GM10248 (cell line): ENCODE measurements around the gene TNS1.
"Not testable (repeated sequence)": the region's sequence is repeated elsewhere in the genome, so short reads cannot be mapped to it uniquely, and the experiment has no call there.

Experiments
- CTCF ChIA-PET: fragments of 300-600 bp; sonication (Branson Sonifier 250); formaldehyde crosslinking; extraction: SDS; loops from one replicate; lab custom pipeline; 2021; ENCODE audit warnings: antibody characterized with exemption; lab: Yijun Ruan, JAX
- POLR2A ChIA-PET: fragments of 350-650 bp; sonication (Branson Sonifier 250); formaldehyde crosslinking; extraction: SDS; loops from one replicate; lab custom pipeline; 2020; ENCODE audit warnings: antibody characterized with exemption; lab: Yijun Ruan, JAX
- DNase-seq: peaks from one replicate; pipeline ENCODE4 v3.0.0; 2012; ENCODE audit errors: extremely low spot score
- CTCF ChIP-seq: IDR thresholded peaks from 2 replicates; pipeline ENCODE4 v1.5.1; 2012; ENCODE audit warnings: mild to moderate bottlenecking, low read depth; ENCODE audit errors: extremely low read depth, missing control alignments, control extremely low read depth

Gene TNS1

DNA sequence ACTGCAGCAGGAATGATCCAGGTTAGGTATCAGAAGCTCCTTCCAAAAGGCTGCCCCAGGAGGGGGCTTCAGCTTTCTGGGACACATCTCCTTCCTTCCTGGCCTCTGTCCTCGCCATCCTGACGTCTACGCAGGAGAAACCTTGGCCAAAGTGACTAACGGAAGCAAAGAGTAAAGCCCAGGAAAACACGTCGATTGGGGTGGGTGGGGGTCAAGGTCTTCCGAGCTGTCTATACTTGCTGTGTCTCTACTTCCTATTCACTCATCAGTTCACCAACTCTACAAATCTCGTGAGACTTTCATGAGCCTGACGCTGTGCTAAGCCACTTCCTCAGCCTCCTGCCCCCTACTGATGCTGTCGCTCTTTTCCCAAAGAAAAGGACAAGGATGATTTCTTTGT is 212.6 kb downstream of the TNS1 start:
- no peak for TF ChIP-seq CTCF
- DNase-seq, result peak; percentile 44
- ChIA-PET POLR2A (no interaction called here), CTCF (interaction anchor here (0.8 to 9.0 kb wide), 27 partner anchors 11 to 293 kb away, joined by 3 to 314 read pairs (median 9); partner anchors contain the start of gene RUFY4)

DNA sequence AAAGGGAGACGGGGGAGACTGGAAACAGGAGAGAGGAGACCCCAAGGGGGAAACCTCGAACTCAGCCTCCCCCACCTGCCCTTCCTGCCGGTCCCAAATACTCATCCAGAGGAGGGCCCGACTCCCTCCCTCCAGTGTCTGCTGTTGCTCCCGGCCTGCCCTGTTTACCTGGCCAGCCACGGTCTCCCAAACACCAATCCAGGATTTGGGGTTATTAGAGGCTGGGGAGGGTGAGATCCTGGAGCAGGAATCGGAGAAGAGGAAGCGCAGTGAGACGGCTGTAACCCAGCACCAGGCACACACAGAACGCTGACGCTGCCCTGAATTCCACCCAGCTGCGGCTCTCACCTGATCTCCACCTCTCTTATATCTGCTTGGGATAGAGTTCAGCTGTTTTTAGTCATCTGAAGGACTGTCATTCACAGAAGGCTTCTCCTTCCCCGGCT is 213.0 kb downstream of the TNS1 start:
- POLR2A ChIA-PET, result no interaction called here
- CTCF ChIA-PET, result interaction anchor here (0.7 to 9.0 kb wide), 38 partner anchors 11 to 294 kb away, joined by 3 to 314 read pairs (median 5); partner anchors contain the start of gene RUFY4
- peak; percentile 8 for DNase-seq
- no peak for TF ChIP-seq CTCF

DNA sequence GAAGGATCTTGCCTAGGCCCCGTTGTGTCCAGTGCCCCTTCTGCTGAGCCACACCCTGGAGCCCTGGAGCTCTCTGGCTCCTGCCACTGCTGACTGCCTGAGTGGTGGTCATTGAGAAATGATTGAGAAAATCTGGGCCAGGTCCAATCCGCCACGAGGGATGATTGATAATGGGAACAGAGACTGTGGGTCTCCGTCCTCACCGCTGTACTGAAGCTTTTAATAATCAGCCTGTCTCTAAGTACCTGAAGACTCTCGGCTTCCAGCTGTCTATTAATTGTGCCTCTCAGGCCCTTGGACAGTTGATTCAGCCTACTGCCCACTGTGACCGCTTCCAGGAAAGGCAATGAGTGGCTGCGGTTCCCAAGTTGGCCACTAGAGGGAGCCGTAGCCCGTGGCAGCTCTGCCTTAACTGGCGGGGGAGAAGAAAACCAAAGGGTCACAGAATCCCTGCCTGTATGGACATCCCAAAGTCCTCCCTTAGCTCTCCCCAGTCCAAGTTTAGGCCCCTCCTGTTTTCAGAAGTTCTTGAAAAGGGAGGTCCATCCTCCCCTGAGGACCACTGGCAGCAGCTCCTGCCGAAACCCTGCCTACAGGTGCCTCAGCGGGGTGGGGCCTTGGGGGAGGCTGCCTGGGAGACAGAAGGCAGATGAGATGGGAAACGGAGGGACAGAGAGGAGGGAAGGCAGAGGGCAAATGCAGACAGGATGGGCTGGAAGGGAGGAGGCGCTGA is 213.6 kb downstream of the TNS1 start:
- CTCF ChIA-PET, result interaction anchor here (0.7 to 9.0 kb wide), 47 partner anchors 11 to 1361 kb away, joined by 3 to 314 read pairs (median 5); partner anchors contain the start of gene RUFY4
- TF ChIP-seq CTCF, result peak; percentile 99
- DNase-seq, result peak; percentile 78
- POLR2A ChIA-PET, result no interaction called here

DNA sequence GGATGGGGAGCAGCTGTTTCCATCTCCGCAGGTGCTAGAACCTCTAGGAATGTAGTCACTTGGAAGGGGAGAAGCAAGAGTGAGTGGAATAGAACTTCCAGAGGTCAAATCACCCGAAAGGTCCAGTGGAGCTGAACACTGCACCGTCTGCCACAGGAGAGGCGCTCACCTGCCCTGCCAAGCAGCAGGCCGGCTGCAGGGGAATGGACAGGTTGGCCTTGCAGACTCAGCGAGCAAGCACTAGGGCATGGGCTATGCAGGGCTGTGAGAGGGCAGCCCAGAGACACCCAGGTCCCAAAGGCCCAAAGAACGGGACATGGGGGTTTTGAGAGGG is 214.2 kb downstream of the TNS1 start:
- TF ChIP-seq CTCF, result no peak
- no peak for DNase-seq
- CTCF ChIA-PET, result interaction anchor here (0.7 to 9.0 kb wide), 36 partner anchors 11 to 1360 kb away, joined by 3 to 314 read pairs (median 6); partner anchors contain the start of gene RUFY4
- POLR2A ChIA-PET, result no interaction called here

GRCh38 chr2:217787160-217787877 is 215.5 kb downstream of the TNS1 start:
- no peak for DNase-seq
- ChIA-PET POLR2A (no interaction called here), CTCF (interaction anchor here (0.9 to 9.0 kb wide), 22 partner anchors 11 to 515 kb away, joined by 3 to 314 read pairs (median 15); partner anchors contain the start of gene RUFY4)
- TF ChIP-seq CTCF, result no peak

DNA sequence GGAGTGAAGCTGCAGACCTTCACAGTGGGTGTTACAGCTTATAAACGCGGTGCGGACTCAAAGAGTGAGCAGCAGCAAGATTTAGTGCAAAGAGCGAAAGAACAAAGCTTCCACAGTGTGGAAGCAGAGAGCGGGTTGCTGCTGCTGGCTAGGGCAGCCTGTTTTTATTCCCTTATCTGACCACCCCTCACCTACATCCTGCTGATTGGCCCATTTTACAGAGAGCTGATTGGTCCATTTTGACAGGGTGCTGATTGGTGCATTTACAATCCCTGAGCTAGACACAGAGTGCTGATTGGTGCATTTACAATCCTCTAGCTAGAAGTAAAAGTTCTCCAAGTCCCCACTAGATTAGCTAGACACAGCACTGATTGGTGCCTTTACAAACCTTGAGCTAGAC is 216.2 kb downstream of the TNS1 start:
- CTCF ChIA-PET, result interaction anchor here (0.8 to 9.0 kb wide), 35 partner anchors 12 to 1038 kb away, joined by 3 to 314 read pairs (median 7); partner anchors contain the start of gene RUFY4
- DNase-seq, POLR2A ChIA-PET: not testable (repeated sequence)

DNA sequence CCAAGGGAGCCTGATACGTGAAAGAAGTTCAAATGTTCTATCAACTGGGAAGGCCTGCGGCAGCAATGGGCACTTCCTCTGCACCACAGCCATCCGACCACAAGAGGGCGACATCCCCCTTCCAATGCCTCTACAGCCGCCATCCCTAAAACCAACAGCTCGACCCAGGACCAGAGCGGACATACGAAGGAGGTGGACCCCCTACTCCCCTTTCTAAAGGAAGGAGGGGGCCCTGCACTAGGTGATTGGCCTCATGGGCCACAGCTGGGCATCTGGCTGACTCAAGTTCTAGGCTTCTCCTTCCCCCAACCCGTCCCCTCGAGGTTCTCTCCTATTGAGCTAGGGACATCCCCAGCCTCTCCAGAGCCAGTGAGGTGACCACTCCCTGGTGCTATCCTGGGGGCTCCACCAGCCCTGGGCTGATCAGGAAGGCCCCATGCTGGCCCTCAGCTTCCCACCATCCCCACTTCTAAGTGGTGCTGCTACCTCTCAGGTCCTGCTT is 217.2 kb downstream of the TNS1 start:
- ChIA-PET POLR2A (no interaction called here), CTCF (interaction anchor here (0.6 to 9.0 kb wide), 68 partner anchors 8 to 1037 kb away, joined by 3 to 314 read pairs (median 4); partner anchors contain the start of gene RUFY4)
- TF ChIP-seq CTCF, result peak; percentile 96
- peak; percentile 84 for DNase-seq
